ENCODE data around the gene GPR32. TPM values are rescaled to one million over a fixed set of nuclear protein-coding genes. Genes with fewer than 3 reads are reported as not detected.

The GPR32 gene
- total and polyA plus RNA-seq, 2 donors (not counting 1 experiment from before 2014, with no cell fraction given): not detected

DNA sequence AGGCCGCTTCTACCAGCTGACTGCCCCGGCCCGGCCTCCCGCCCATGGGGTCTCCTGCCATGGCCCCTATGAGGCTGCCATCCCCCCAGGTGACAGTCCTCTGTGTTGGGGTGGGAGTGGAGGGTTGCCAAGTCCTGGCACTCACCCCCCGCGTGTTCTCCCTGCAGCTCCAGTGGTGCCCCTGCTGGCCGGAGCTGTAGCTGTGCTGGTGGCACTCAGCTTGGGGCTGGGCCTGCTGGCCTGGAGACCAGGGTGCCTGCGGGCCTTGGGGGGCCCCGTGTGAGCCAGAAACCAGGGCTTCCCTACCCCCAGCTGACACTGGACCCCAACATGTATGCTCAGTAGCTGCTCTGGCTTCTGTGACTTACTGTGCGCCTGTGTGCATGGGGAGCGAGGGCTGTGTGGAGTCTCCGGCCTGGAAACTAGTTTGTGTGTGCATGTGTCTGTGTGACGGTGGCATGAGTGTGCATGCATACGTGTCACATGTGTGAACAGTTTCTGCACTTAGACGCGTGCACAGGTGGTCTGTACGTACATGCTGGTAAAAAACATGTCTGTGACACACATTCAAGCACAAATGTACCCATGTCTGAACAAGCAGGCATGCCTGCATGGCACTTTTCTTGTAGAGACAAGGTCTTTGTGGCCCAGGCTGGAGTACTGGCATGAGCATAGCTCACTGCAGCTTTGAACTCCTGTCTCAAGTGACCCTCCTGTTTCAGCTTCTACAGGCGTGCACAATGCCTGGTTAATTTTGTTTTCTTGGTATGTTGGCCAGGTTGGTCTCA, 24.8 kb downstream of the GPR32 start:
- H3K9me3 Mint-ChIP-seq (ENCODE audit: insufficient read depth): no peaks in the 10 kb centered on the region
- H3K27me3 Mint-ChIP-seq: peaks cover 5% of the 10 kb centered on the region
- intact Hi-C loops (cut with micrococcal nuclease): loop anchor here (2.0 kb wide), 1 partner anchor 128 kb away; no protein-coding TSS in a partner anchor
- H3K27ac Mint-ChIP-seq: no peak overlapping the region
- TF ChIP-seq, protein P1, sequence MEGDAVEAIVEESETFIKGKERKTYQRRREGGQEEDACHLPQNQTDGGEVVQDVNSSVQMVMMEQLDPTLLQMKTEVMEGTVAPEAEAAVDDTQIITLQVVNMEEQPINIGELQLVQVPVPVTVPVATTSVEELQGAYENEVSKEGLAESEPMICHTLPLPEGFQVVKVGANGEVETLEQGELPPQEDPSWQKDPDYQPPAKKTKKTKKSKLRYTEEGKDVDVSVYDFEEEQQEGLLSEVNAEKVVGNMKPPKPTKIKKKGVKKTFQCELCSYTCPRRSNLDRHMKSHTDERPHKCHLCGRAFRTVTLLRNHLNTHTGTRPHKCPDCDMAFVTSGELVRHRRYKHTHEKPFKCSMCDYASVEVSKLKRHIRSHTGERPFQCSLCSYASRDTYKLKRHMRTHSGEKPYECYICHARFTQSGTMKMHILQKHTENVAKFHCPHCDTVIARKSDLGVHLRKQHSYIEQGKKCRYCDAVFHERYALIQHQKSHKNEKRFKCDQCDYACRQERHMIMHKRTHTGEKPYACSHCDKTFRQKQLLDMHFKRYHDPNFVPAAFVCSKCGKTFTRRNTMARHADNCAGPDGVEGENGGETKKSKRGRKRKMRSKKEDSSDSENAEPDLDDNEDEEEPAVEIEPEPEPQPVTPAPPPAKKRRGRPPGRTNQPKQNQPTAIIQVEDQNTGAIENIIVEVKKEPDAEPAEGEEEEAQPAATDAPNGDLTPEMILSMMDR (IDR thresholded peaks at IDR 0.05): no peak
- DNase-seq: no peak
- Histone ChIP-seq H2AFZ (ENCODE audit: insufficient read depth, low read depth, low read length, poor library complexity, severe bottlenecking) (no peak overlapping the region), H3K4me2 (replicated peaks; ENCODE audit: low read depth, low read length, poor library complexity, severe bottlenecking) (no peak overlapping the region), H3K9ac (ENCODE audit: low read length) (no peak overlapping the region), H4K20me1 (ENCODE audit: control insufficient read depth, insufficient read depth, low read length, poor library complexity, severe bottlenecking) (peaks cover 7% of the 10 kb centered on the region), H3K36me3 (replicated peaks in 1 of 2; ENCODE audit: control extremely low read depth in 1 of 2, control insufficient read depth in 1 of 2, extremely low read depth in 1 of 2, insufficient read depth in 2 of 2, low read length in 1 of 2) (peaks cover 0 to 30% of the 10 kb centered on the region in 2 experiments), H3K9me3 (ENCODE audit: control extremely low read depth in 1 of 3, control insufficient read depth in 2 of 3, insufficient read depth in 1 of 3, low read length in 2 of 3) (no peaks in the 10 kb centered on the region), H3K4me3 (ENCODE audit: control extremely low read depth in 1 of 5, extremely low read depth in 1 of 5, insufficient read depth in 1 of 5, low read depth in 2 of 5, low read length in 4 of 5) (no peak overlapping the region), H3K27ac (ENCODE audit: low read length in 2 of 2) (no peak overlapping the region), H3K27me3 (replicated peaks in 1 of 4; ENCODE audit: control extremely low read depth in 1 of 4, control insufficient read depth in 3 of 4, insufficient read depth in 4 of 4, low read length in 3 of 4) (no peaks in the 10 kb centered on the region), H3K79me2 (ENCODE audit: control insufficient read depth, insufficient read depth, low read length) (peaks cover 21% of the 10 kb centered on the region), H3K4me1 (ENCODE audit: control insufficient read depth in 2 of 2, insufficient read depth in 2 of 2, low read length in 2 of 2) (peaks cover 4 to 6% of the 10 kb centered on the region in 2 donors)
- H3K4me1 Mint-ChIP-seq: peaks cover 10% of the 10 kb centered on the region
- ChIA-PET CTCF (interaction anchor here (0.9 to 5.1 kb wide), 3 partner anchors 11 to 127 kb away, joined by 4 to 29 read pairs (median 4); no protein-coding TSS in a partner anchor), POLR2A (no interaction called here)
- no peak for ATAC-seq (ENCODE audit: low read depth)
- 78% methylated on average over 17 of the region's 18 CpGs for WGBS (ENCODE audit: insufficient coverage)
- H3K4me3 Mint-ChIP-seq: no peak overlapping the region

DNA sequence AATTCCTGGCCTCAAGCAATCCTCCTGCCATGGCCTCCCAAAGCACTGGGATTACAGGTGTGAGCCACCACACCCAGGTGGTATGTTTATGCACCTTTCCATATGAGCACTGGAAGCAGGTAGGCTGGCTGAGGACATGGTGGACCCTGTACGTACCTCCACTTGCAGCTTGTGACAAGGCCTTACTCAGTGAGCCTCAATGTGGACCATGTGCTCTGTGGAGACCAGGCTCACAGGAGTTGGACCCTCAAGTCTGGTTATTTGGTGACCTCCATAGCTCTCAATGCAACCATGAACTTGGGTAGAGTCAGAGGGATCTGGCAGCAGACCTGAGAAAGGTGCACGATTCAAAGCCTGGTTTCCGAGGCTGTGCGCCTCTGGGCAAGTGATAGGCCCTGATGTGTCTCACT, 25.4 kb downstream of the GPR32 start:
- POLR2A ChIA-PET: no interaction called here
- H3K27ac Mint-ChIP-seq: no peak overlapping the region
- no peak for ATAC-seq (ENCODE audit: low read depth)

More for the DNA sequence above, 25.4 kb downstream of the GPR32 start:
- Histone ChIP-seq H3K9me3 (ENCODE audit: control extremely low read depth in 1 of 3, control insufficient read depth in 2 of 3, insufficient read depth in 1 of 3, low read length in 2 of 3) (no peaks in the 10 kb centered on the region), H4K20me1 (ENCODE audit: control insufficient read depth, insufficient read depth, low read length, poor library complexity, severe bottlenecking) (peaks cover 7% of the 10 kb centered on the region), H3K4me1 (ENCODE audit: control insufficient read depth in 2 of 2, insufficient read depth in 2 of 2, low read length in 2 of 2) (peaks cover 4 to 6% of the 10 kb centered on the region in 2 donors), H3K4me2 (replicated peaks; ENCODE audit: low read depth, low read length, poor library complexity, severe bottlenecking) (no peak overlapping the region), H3K36me3 (replicated peaks in 1 of 2; ENCODE audit: control extremely low read depth in 1 of 2, control insufficient read depth in 1 of 2, extremely low read depth in 1 of 2, insufficient read depth in 2 of 2, low read length in 1 of 2) (peaks cover 0 to 34% of the 10 kb centered on the region in 2 experiments), H3K27me3 (replicated peaks in 1 of 4; ENCODE audit: control extremely low read depth in 1 of 4, control insufficient read depth in 3 of 4, insufficient read depth in 4 of 4, low read length in 3 of 4) (no peaks in the 10 kb centered on the region), H2AFZ (ENCODE audit: insufficient read depth, low read depth, low read length, poor library complexity, severe bottlenecking) (no peak overlapping the region), H3K4me3 (ENCODE audit: control extremely low read depth in 1 of 5, extremely low read depth in 1 of 5, insufficient read depth in 1 of 5, low read depth in 2 of 5, low read length in 4 of 5) (no peak overlapping the region), H3K9ac (ENCODE audit: low read length) (no peak overlapping the region), H3K79me2 (ENCODE audit: control insufficient read depth, insufficient read depth, low read length) (peaks cover 23% of the 10 kb centered on the region), H3K27ac (ENCODE audit: low read length in 2 of 2) (no peak overlapping the region)
- CTCF ChIA-PET: interaction anchor here (0.9 to 5.1 kb wide), 3 partner anchors 12 to 127 kb away, joined by 4 to 29 read pairs (median 4); no protein-coding TSS in a partner anchor
- Mint-ChIP-seq H3K4me1 (peaks cover 10% of the 10 kb centered on the region), H3K27me3 (peaks cover 5% of the 10 kb centered on the region), H3K4me3 (no peak overlapping the region), H3K9me3 (ENCODE audit: insufficient read depth) (no peaks in the 10 kb centered on the region)
- WGBS (ENCODE audit: insufficient coverage): 96% methylated on average over 3 of the region's 4 CpGs
- no peak for TF ChIP-seq EZH2 (IDR thresholded peaks at IDR 0.05; ENCODE audit: borderline replicate concordance, insufficient read depth, low read depth, low read length, poor library complexity, severe bottlenecking)
- TF ChIP-seq, protein P1 (IDR thresholded peaks at IDR 0.05): no peak
- DNase-seq: no peak
- intact Hi-C loops (cut with micrococcal nuclease): loop anchor here (2.0 kb wide), 1 partner anchor 127 kb away; no protein-coding TSS in a partner anchor
